Keratinocyte (primary cell): ENCODE measurements around the gene ABCA12. TPM values are rescaled to one million over a fixed set of nuclear protein-coding genes. Genes with fewer than 3 reads are reported as not detected.
A peak's percentile ranks its signal among the peaks of the same experiment; 100 is the strongest.

Experiments used
- DNase-seq: peaks from one replicate; pipeline ENCODE4 v3.0.0-alpha.2; 2011; ENCODE audit warnings: low read depth, missing footprints, low spot score
- FAIRE-seq: peaks from 2 replicates; lab custom pipeline; 2011; peaks lifted over from hg19 to GRCh38; lab: Jason Lieb, UNC
- H2AFZ ChIP-seq: 2 replicates; pipeline ENCODE4 v1.6.0; 2012; ENCODE audit warnings: low read length, control low read depth, inconsistent platforms; ENCODE audit not compliant: control insufficient read depth
- H3K27ac ChIP-seq: 2 replicates; pipeline ENCODE4 v1.5.1; 2011; ENCODE audit warnings: low read length; ENCODE audit not compliant: control insufficient read depth, insufficient read depth
- H3K27me3 ChIP-seq: 3 replicates; pipeline ENCODE4 v1.6.0; 2011; ENCODE audit warnings: low read length; ENCODE audit not compliant: control insufficient read depth, insufficient read depth; ENCODE audit errors: extremely low read depth
- H3K36me3 ChIP-seq, 2 experiments: 2 replicates in 1 of 2; 3 replicates in 1 of 2; pipeline ENCODE4 v1.5.1; 2011; ENCODE audit warnings: low read length in 2 of 2, mild to moderate bottlenecking in 1 of 2; ENCODE audit not compliant: control insufficient read depth in 2 of 2, insufficient read depth in 2 of 2; ENCODE audit errors: extremely low read depth in 1 of 2
- H3K4me1 ChIP-seq: 3 replicates; pipeline ENCODE4 v1.5.1; 2011; ENCODE audit warnings: low read length; ENCODE audit not compliant: control insufficient read depth, insufficient read depth; ENCODE audit errors: extremely low read depth
- H3K4me2 ChIP-seq: 3 replicates; pipeline ENCODE4 v1.6.0; 2011; ENCODE audit warnings: low read depth, low read length; ENCODE audit not compliant: control insufficient read depth, insufficient read depth; ENCODE audit errors: extremely low read depth
- H3K4me3 ChIP-seq, 3 experiments: fragments of 200-600 bp in 1 of 3; sonication (generic) in 1 of 3; 2 replicates in 2 of 3; 3 replicates in 1 of 3; pipeline ENCODE4 v1.5.1; 2011 to 2016; ENCODE audit warnings: low read length in 3 of 3, mild to moderate bottlenecking in 3 of 3, control low read depth in 2 of 3, inconsistent platforms in 1 of 3, low read depth in 1 of 3, mixed read lengths in 1 of 3, mixed run types in 1 of 3, moderate library complexity in 1 of 3; ENCODE audit not compliant: control insufficient read depth in 2 of 3, insufficient read depth in 2 of 3; ENCODE audit errors: extremely low read depth in 1 of 3
- H3K79me2 ChIP-seq: 2 replicates; pipeline ENCODE4 v1.6.0; 2012; ENCODE audit warnings: low read length; ENCODE audit not compliant: control insufficient read depth, insufficient read depth
- H3K9ac ChIP-seq: 3 replicates; pipeline ENCODE4 v1.6.0; 2011; ENCODE audit warnings: low read length; ENCODE audit not compliant: control insufficient read depth, insufficient read depth; ENCODE audit errors: extremely low read depth
- H3K9me1 ChIP-seq: 3 replicates; pipeline ENCODE4 v1.6.0; 2011; ENCODE audit warnings: low read length; ENCODE audit not compliant: control insufficient read depth, insufficient read depth; ENCODE audit errors: extremely low read depth
- H3K9me3 ChIP-seq: 2 replicates; pipeline ENCODE4 v1.5.1; 2012; ENCODE audit warnings: low read depth, low read length; ENCODE audit not compliant: control insufficient read depth
- H4K20me1 ChIP-seq: 3 replicates; pipeline ENCODE4 v1.6.0; 2011; ENCODE audit warnings: low read length; ENCODE audit not compliant: control insufficient read depth, insufficient read depth; ENCODE audit errors: extremely low read depth
- CTCF ChIP-seq, 3 experiments: IDR thresholded peaks in 1 of 3; conservative IDR thresholded peaks in 1 of 3; optimal IDR thresholded peaks in 1 of 3; 2 replicates in 2 of 3; 3 replicates in 1 of 3; pipeline versions ENCODE3 to v1.5.1; 2011; ENCODE audit warnings: low read length in 3 of 3, mild to moderate bottlenecking in 3 of 3, moderate library complexity in 2 of 3, control low read depth in 1 of 3, inconsistent platforms in 1 of 3; ENCODE audit not compliant: insufficient read depth in 2 of 3; ENCODE audit errors: extremely low read depth in 1 of 3
- EZH2 ChIP-seq: IDR thresholded peaks from one replicate; pipeline ENCODE4 v1.6.1; 2012; ENCODE audit warnings: inconsistent platforms, mild to moderate bottlenecking, low read length, moderate library complexity
- dilution Hi-C: fragments of 300-500 bp; cut with MboI; formaldehyde crosslinking; loops from one replicate; pipeline ENCODE4 v1.7.0; 2020; ENCODE audit warnings: low sequenced_read_pairs; ENCODE audit not compliant: extremely low pct_ligation_motif_present
- polyA plus RNA-seq, 5 experiments: library from polyadenylated mRNA; depleted of rRNA in 3 of 5; stranded (reverse) in 3 of 5; stranded (forward) in 1 of 5; unstranded in 1 of 5; fragments of >200 nt; gene quantifications; 1 replicate in 1 of 5; 2 replicates in 3 of 5; 3 replicates in 1 of 5; pipeline versions ENCODE4 v1.2.1 to v1.2.3, GENCODE V29; 2011 to 2012; ENCODE audit warnings: missing spikeins in 2 of 5, low read depth in 1 of 5, low replicate concordance in 1 of 5

Gene ABCA12
- polyA plus RNA-seq, 1 donor (not counting 4 experiments of a cell fraction or from before 2014, with no cell fraction given): 10.9 TPM

GRCh38 chr2:215022418-215022817 lies 116.0 kb downstream of the ABCA12 start:
- H3K9me1 ChIP-seq: no peaks in the 10 kb centered on the region
- DNase-seq: no peak
- no peaks in the 10 kb centered on the region for H3K79me2 ChIP-seq
- H2AFZ ChIP-seq: no peak overlapping the region
- peak; percentile 56 for FAIRE-seq
- H3K4me1 ChIP-seq: no peaks in the 10 kb centered on the region
- H3K27me3 ChIP-seq: no peaks in the 10 kb centered on the region
- no peak overlapping the region for H3K4me2 ChIP-seq
- H3K36me3 ChIP-seq: no peaks in the 10 kb centered on the region
- no peak overlapping the region for H3K9ac ChIP-seq
- H3K4me3 ChIP-seq: no peak overlapping the region
- H4K20me1 ChIP-seq: no peaks in the 10 kb centered on the region
- dilution Hi-C loops: no loop called here
- TF ChIP-seq CTCF (optimal IDR thresholded peaks at IDR 0.05 in 1 of 3, IDR thresholded peaks at IDR 0.05 in 1 of 3, conservative IDR thresholded peaks at IDR 0.05 in 1 of 3; ENCODE audit: extremely low read depth in 1 of 3, insufficient read depth in 2 of 3, low read length in 3 of 3) (no peak), EZH2 (no peak)
- H3K9me3 ChIP-seq: no peaks in the 10 kb centered on the region
- H3K27ac ChIP-seq: no peak overlapping the region

- Histone ChIP-seq H4K20me1 (no peaks in the 10 kb centered on the region), H3K4me1 (no peaks in the 10 kb centered on the region), H3K27me3 (no peaks in the 10 kb centered on the region), H3K9me3 (no peaks in the 10 kb centered on the region), H3K36me3 (no peaks in the 10 kb centered on the region), H3K79me2 (no peaks in the 10 kb centered on the region), H3K9me1 (no peaks in the 10 kb centered on the region), H3K4me2 (no peak overlapping the region), H3K27ac (no peak overlapping the region), H3K9ac (no peak overlapping the region), H2AFZ (no peak overlapping the region), H3K4me3 (no peak overlapping the region)
- FAIRE-seq: no peak
- DNase-seq: no peak
- dilution Hi-C loops: no loop called here
- no peak for TF ChIP-seq CTCF (optimal IDR thresholded peaks at IDR 0.05 in 1 of 3, IDR thresholded peaks at IDR 0.05 in 1 of 3, conservative IDR thresholded peaks at IDR 0.05 in 1 of 3; ENCODE audit: extremely low read depth in 1 of 3, insufficient read depth in 2 of 3, low read length in 3 of 3)
- TF ChIP-seq EZH2: no peak
Measured at GRCh38 chr2:215020283-215020682, 118.1 kb downstream of the ABCA12 start.
